A549 (cell line): Measurements from ENCODE around the gene ENO2. TPM values are rescaled to one million over a fixed set of nuclear protein-coding genes. Genes with fewer than 3 reads are reported as not detected.
"Not testable (repeated sequence)": the region's sequence is repeated elsewhere in the genome, so short reads cannot be mapped to it uniquely, and the experiment has no call there.

ENCODE experiments used
- ATAC-seq, 2 experiments: fragments of 200-7000 bp in 1 of 2; fragments of >200 bp in 1 of 2; cut with Nextera tagmentation in 1 of 2; cut with Tn5 transposase in 1 of 2; 3 replicates each; pipeline versions ENCODE4 v1.8.0 to v1.9.1; 2018 to 2020; ENCODE audit warnings: mild to moderate bottlenecking in 1 of 2, moderate library complexity in 1 of 2
- CTCF ChIA-PET: fragments of 300-600 bp; sonication (Branson Sonifier 250); formaldehyde crosslinking; extraction: SDS; loops from one replicate; lab custom pipeline; 2021; ENCODE audit warnings: antibody characterized with exemption, inconsistent platforms; lab: Yijun Ruan, JAX
- POLR2A ChIA-PET: fragments of 350-600 bp; formaldehyde crosslinking; extraction: SDS; loops from one replicate; lab custom pipeline; 2021; ENCODE audit warnings: antibody characterized with exemption, inconsistent platforms; lab: Yijun Ruan, JAX
- DNase-seq, 2 experiments: peaks; one replicate each; pipeline versions ENCODE4 v3.0.0 to v3.0.0-alpha.2; 2011 to 2016; ENCODE audit warnings: low read depth in 1 of 2, low spot score in 1 of 2
- FAIRE-seq: peaks from 2 replicates; lab custom pipeline; 2011; peaks lifted over from hg19 to GRCh38; lab: Jason Lieb, UNC
- H3K27ac ChIP-seq, 2 experiments: fragments of >200 bp; sonication (Bioruptor Twin); formaldehyde crosslinking; 3 replicates each; pipeline ENCODE4 v1.5.1; 2016 to 2017
- H3K4me1 ChIP-seq: fragments of >200 bp; sonication (Bioruptor Twin); formaldehyde crosslinking; 3 replicates; pipeline ENCODE4 v1.6.1; 2016
- H3K4me2 ChIP-seq: fragments of >200 bp; sonication (Bioruptor Twin); formaldehyde crosslinking; 3 replicates; pipeline ENCODE4 v1.6.1; 2016
- H3K4me3 ChIP-seq: fragments of >200 bp; sonication (Bioruptor Twin); formaldehyde crosslinking; 3 replicates; pipeline ENCODE4 v1.5.1; 2016
- H3K9me3 ChIP-seq: fragments of >200 bp; sonication (Bioruptor Twin); formaldehyde crosslinking; 3 replicates; pipeline ENCODE4 v1.6.1; 2016
- BCL3 ChIP-seq: fragments of >200 bp; sonication (Bioruptor Twin); formaldehyde crosslinking; IDR thresholded peaks from 3 replicates; pipeline ENCODE4 v1.6.1; 2016
- BHLHE40 ChIP-seq: IDR thresholded peaks from 2 replicates; pipeline ENCODE4 v1.6.1; 2012; ENCODE audit warnings: low read depth, low read length, inconsistent platforms
- EHF ChIP-seq: fragments of 250-450 bp; sonication (Bioruptor Pico); IDR thresholded peaks from 2 replicates; pipeline ENCODE4 v1.5.0; 2020; ENCODE audit warnings: mild to moderate bottlenecking
- ESRRA ChIP-seq: fragments of 150-350 bp; IDR thresholded peaks from 2 replicates; pipeline ENCODE4 v1.6.1; 2014; ENCODE audit warnings: mild to moderate bottlenecking, low read length, borderline replicate concordance
- FOSB ChIP-seq: fragments of 250-450 bp; sonication (Bioruptor Pico); IDR thresholded peaks from 2 replicates; pipeline ENCODE4 v1.5.0; 2020; ENCODE audit warnings: mild to moderate bottlenecking, moderate library complexity
- FOSL2 ChIP-seq, 2 experiments: fragments of 450-650 bp in 1 of 2; fragments of >200 bp in 1 of 2; sonication (Bioruptor Twin) in 1 of 2; formaldehyde crosslinking; IDR thresholded peaks; 2 replicates each; pipeline versions ENCODE4 v1.5.0 to v1.6.1; 2016 to 2020; ENCODE audit warnings: mild to moderate bottlenecking in 1 of 2, moderate library complexity in 1 of 2
- HDAC2 ChIP-seq: fragments of 200-600 bp; sonication (generic); IDR thresholded peaks from 2 replicates; pipeline ENCODE4 v1.6.1; 2016
- HEYL ChIP-seq: fragments of 250-450 bp; sonication (Bioruptor Pico); IDR thresholded peaks from 2 replicates; pipeline ENCODE4 v1.8.0; 2021; ENCODE audit warnings: mild to moderate bottlenecking, moderate library complexity
- HOXB5 ChIP-seq: fragments of 250-450 bp; sonication (Bioruptor Pico); IDR thresholded peaks from 2 replicates; pipeline ENCODE4 v1.5.0; 2020; ENCODE audit warnings: mild to moderate bottlenecking, moderate library complexity
- JUN ChIP-seq, 2 experiments: fragments of >200 bp; sonication (Bioruptor Twin); formaldehyde crosslinking; IDR thresholded peaks; 2 replicates in 1 of 2; 3 replicates in 1 of 2; pipeline ENCODE4 v1.6.1; 2016 to 2017
- NFE2L2 ChIP-seq: fragments of 150-350 bp; conservative IDR thresholded peaks from 2 replicates; pipeline ENCODE4 v1.6.1; 2014; ENCODE audit warnings: low read length
- PHF8 ChIP-seq: fragments of 200-600 bp; sonication (generic); IDR thresholded peaks from 2 replicates; pipeline ENCODE4 v1.6.1; 2016; ENCODE audit warnings: low read depth, mild to moderate bottlenecking, antibody characterized with exemption, moderate library complexity, borderline replicate concordance
- POLR2A ChIP-seq: IDR thresholded peaks from 2 replicates; pipeline ENCODE4 v1.6.1; 2012; ENCODE audit warnings: mild to moderate bottlenecking, low read length
- RCOR1 ChIP-seq: fragments of 150-350 bp; IDR thresholded peaks from 2 replicates; pipeline ENCODE4 v1.6.1; 2014; ENCODE audit warnings: antibody characterized with exemption, low read length, low read depth
- RNF2 ChIP-seq: fragments of 200-600 bp; sonication (generic); IDR thresholded peaks from 2 replicates; pipeline ENCODE4 v1.6.1; 2016; ENCODE audit warnings: low read depth, mild to moderate bottlenecking, antibody characterized with exemption, moderate library complexity, borderline replicate concordance
- SREBF2 ChIP-seq: fragments of 450-650 bp; IDR thresholded peaks from 2 replicates; pipeline ENCODE4 v1.6.1; 2014; ENCODE audit warnings: mild to moderate bottlenecking, moderate library complexity
- TFCP2L1 ChIP-seq: fragments of 250-450 bp; sonication (Bioruptor Pico); IDR thresholded peaks from 2 replicates; pipeline ENCODE4 v1.5.0; 2021; ENCODE audit warnings: mild to moderate bottlenecking
- TP53 ChIP-seq: fragments of 250-450 bp; sonication (Bioruptor Pico); IDR thresholded peaks from 2 replicates; pipeline ENCODE4 v1.5.0; 2021; ENCODE audit warnings: mild to moderate bottlenecking, moderate library complexity
- ZC3H11A ChIP-seq: fragments of 450-650 bp; IDR thresholded peaks from 2 replicates; pipeline ENCODE4 v1.6.1; 2014; ENCODE audit warnings: antibody characterized with exemption, mild to moderate bottlenecking
- WGBS: methylation state at CpG from one replicate; pipeline ENCODE4 v1.1.6; 2017; ENCODE audit errors: missing lambda C conversion rate; 5-methylcytosine and 5-hydroxymethylcytosine counted together
- polyA plus RNA-seq, 4 experiments: library from polyadenylated mRNA; depleted of rRNA in 3 of 4; stranded (reverse); fragments of >200 nt; fragmentation: RNase III in 1 of 4; extraction: RNeasy Plus Mini Kit Qiagen cat#74134 plus additional on column Dnase treatment in 1 of 4; gene quantifications; 2 replicates in 3 of 4; 3 replicates in 1 of 4; pipeline ENCODE4 v1.2.3, GENCODE V29; 2011 to 2017
- TF ChIP-seq, protein P1 (sequence below): fragments of >200 bp; sonication (Bioruptor Twin); formaldehyde crosslinking; IDR thresholded peaks from 2 replicates; pipeline ENCODE4 v1.6.1; 2016
- TF ChIP-seq, protein P2 (sequence below): fragments of 250-450 bp; sonication (Bioruptor Pico); IDR thresholded peaks from 2 replicates; pipeline ENCODE4 v1.5.0; 2021; ENCODE audit warnings: mild to moderate bottlenecking, moderate library complexity, borderline replicate concordance

The ENO2 gene
- polyA plus RNA-seq, 2 of the 4 experiments (the other 2 are of a cell fraction) = 26.2 to 38.6 TPM

DNA sequence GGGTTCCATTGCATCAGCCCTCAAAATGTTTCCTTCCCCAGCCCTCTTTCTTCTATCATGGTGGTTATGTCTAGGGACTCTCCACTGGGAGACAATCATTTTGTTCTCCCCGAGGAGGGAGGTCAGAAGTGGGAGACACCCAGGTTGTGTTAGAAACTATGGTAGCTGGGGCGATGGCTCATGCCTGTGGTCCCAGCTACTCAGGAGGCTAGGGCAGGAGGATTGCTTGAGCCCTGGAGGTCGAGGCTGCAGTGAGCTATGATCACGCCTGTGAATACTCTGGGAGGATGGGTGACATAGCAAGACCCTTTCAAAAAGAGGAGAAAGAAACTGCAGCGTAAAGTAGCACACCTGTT, 22.8 kb upstream of the ENO2 start:
- H3K4me1 ChIP-seq = peaks cover 35% of the 10 kb centered on the region
- H3K4me2 ChIP-seq = peak overlapping the region; percentile 80
- ChIA-PET POLR2A (interaction anchor here (0.6 to 3.0 kb wide), 15 partner anchors 10 to 167 kb away, joined by 3 to 105 read pairs (median 6); partner anchors contain the start of genes C12orf57, CDCA3, ENO2 and RNU7-1), CTCF (interaction anchor here (0.6 to 9.5 kb wide), 29 partner anchors 8 to 665 kb away, joined by 3 to 399 read pairs (median 4); partner anchors contain the start of genes C1S, CDCA3, LRRC23 and MLF2)
- TF ChIP-seq, protein P1, sequence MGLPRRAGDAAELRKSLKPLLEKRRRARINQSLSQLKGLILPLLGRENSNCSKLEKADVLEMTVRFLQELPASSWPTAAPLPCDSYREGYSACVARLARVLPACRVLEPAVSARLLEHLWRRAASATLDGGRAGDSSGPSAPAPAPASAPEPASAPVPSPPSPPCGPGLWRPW = no peak
- no peak for TF ChIP-seq HDAC2
- TF ChIP-seq SREBF2 = no peak
- H3K27ac ChIP-seq = peak overlapping the region; percentile 87 to 91
- ATAC-seq = peak; percentile 14 to 35; a peak in 5 of 6 replicates
- 79% methylated on average over 5 of the region's 5 CpGs for WGBS
- H3K9me3 ChIP-seq = no peaks in the 10 kb centered on the region
- H3K4me3 ChIP-seq = peak overlapping the region; percentile 40
- FAIRE-seq = no peak
- no peak for DNase-seq

GRCh38 chr12:6892683-6893082, 21.7 kb upstream of the ENO2 start:
- H3K4me2 ChIP-seq, H3K4me3 ChIP-seq, ATAC-seq, H3K9me3 ChIP-seq, FAIRE-seq, DNase-seq: not testable (repeated sequence)
- H3K4me1 ChIP-seq = peaks cover 25% of the 10 kb centered on the region
- WGBS = 81% methylated on average over 3 of the region's 3 CpGs
- peak overlapping the region in 1 of 2 experiments; percentile 87; a peak in 1 of 6 replicates for H3K27ac ChIP-seq
- ChIA-PET POLR2A (interaction anchor here (3.0 kb wide), 1 partner anchor 21 kb away, joined by 105 read pairs; the partner anchor contains the start of gene SPSB2), CTCF (interaction anchor here (1.4 to 9.5 kb wide), 7 partner anchors 15 to 221 kb away, joined by 4 to 399 read pairs (median 23); partner anchors contain the start of genes LRRC23, SPSB2 and TPI1)

GRCh38 chr12:6894321-6894720, 20.1 kb upstream of the ENO2 start:
- FAIRE-seq (no peak), ATAC-seq (no peak), DNase-seq (no peak)
- Histone ChIP-seq H3K4me3 (no peak overlapping the region), H3K9me3 (no peaks in the 10 kb centered on the region), H3K4me1 (peaks cover 15% of the 10 kb centered on the region), H3K27ac (no peak overlapping the region), H3K4me2 (no peak overlapping the region)
- TF ChIP-seq HEYL (CRISPR knock-in tag) (no peak), RCOR1 (no peak), BHLHE40 (no peak), POLR2A (no peak), ESRRA (no peak)
- WGBS = 89% methylated on average over 3 of the region's 3 CpGs
- POLR2A ChIA-PET = no interaction called here
- CTCF ChIA-PET = interaction anchor here (0.6 to 9.5 kb wide), 7 partner anchors 10 to 65 kb away, joined by 3 to 399 read pairs (median 3); partner anchors contain the start of genes LRRC23, SPSB2 and TPI1

DNA sequence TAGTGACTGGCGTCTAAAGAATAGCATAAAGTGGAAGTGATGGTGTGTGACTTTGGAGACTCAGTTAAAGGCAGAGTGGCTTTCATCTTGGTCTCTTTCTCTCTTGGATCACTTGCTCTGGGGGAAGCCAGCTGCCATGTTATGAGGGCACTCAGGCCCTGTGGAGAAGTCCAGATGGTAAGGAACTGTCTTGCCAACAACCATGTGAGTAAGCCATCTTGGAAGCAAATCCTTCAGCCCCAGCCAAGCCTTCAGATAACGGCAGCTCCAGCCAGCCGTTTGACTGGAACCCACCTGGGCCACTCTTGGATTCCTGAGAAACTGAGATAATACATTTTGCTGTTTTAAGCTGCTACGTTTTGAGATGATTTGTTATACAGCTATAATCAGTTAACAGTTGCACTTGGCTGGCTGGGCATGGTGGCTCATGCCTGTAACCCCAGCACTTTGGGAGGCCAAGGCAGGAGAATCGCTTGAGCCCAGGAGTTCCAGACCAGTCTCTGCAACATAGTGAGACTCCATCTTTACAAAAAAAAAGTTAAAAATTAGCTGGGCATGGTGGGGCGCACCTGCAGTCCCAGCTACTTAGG, 17.4 kb upstream of the ENO2 start:
- ChIA-PET POLR2A (no interaction called here), CTCF (interaction anchor here (1.6 to 22.2 kb wide), 2 partner anchors 26 to 28 kb away, joined by 10 to 232 read pairs; partner anchors contain the start of genes SPSB2 and TPI1)
- WGBS = 96% methylated on average over 6 of the region's 6 CpGs
- DNase-seq (no peak), ATAC-seq (no peak), FAIRE-seq (no peak)
- H3K9me3 ChIP-seq = no peaks in the 10 kb centered on the region
- H3K4me3 ChIP-seq = no peak overlapping the region
- no peaks in the 10 kb centered on the region for H3K4me1 ChIP-seq
- TF ChIP-seq, protein P2, sequence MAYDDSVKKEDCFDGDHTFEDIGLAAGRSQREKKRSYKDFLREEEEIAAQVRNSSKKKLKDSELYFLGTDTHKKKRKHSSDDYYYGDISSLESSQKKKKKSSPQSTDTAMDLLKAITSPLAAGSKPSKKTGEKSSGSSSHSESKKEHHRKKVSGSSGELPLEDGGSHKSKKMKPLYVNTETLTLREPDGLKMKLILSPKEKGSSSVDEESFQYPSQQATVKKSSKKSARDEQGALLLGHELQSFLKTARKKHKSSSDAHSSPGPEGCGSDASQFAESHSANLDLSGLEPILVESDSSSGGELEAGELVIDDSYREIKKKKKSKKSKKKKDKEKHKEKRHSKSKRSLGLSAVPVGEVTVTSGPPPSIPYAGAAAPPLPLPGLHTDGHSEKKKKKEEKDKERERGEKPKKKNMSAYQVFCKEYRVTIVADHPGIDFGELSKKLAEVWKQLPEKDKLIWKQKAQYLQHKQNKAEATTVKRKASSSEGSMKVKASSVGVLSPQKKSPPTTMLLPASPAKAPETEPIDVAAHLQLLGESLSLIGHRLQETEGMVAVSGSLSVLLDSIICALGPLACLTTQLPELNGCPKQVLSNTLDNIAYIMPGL (CRISPR knock-in tag) = no peak
- TF ChIP-seq ZC3H11A = no peak
- TF ChIP-seq JUN (IDR thresholded peaks at IDR 0.05) = no peak
- TF ChIP-seq TP53 (CRISPR knock-in tag) = no peak
- no peak for TF ChIP-seq NFE2L2
- no peak for TF ChIP-seq RNF2
- no peak for TF ChIP-seq BCL3
- TF ChIP-seq RCOR1 = no peak
- no peak for TF ChIP-seq FOSB (CRISPR knock-in tag)
- no peak for TF ChIP-seq FOSL2 (IDR thresholded peaks at IDR 0.05)
- TF ChIP-seq FOSL2 (CRISPR knock-in tag; IDR thresholded peaks at IDR 0.05) = no peak
- TF ChIP-seq HOXB5 (CRISPR knock-in tag) = no peak
- no peak for TF ChIP-seq TFCP2L1
- no peak for TF ChIP-seq PHF8
- no peak for TF ChIP-seq EHF (CRISPR knock-in tag)
- no peak overlapping the region for H3K27ac ChIP-seq
- no peak overlapping the region for H3K4me2 ChIP-seq
